ENCODE measurements around the gene SETD2.

Gene SETD2

DNA sequence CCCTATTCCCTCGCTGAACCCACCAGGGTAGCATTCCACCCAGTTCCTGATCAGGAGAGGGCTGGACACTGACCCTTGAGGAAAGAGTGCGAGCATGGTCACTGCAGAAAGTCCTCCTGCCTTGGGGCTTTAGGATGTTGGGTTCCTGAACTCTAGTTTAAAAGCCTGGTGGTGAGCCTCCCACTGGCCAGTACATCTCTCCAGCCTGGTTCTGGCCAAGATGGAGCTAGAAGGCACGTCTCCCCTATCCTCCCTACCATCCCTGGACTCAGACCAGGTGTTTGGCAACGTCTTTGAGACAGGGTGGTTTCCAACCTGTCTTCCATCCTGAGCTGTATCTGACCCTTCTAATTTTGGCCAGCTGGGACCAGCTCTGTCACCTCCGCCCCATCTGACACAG lies 153.0 kb downstream of the SETD2 start:
- DNase-seq (ENCODE audit: low read depth) = no peak
- H3K4me3 ChIP-seq (ENCODE audit: low read depth, low read length) = no peak overlapping the region
- TF ChIP-seq, protein P1, sequence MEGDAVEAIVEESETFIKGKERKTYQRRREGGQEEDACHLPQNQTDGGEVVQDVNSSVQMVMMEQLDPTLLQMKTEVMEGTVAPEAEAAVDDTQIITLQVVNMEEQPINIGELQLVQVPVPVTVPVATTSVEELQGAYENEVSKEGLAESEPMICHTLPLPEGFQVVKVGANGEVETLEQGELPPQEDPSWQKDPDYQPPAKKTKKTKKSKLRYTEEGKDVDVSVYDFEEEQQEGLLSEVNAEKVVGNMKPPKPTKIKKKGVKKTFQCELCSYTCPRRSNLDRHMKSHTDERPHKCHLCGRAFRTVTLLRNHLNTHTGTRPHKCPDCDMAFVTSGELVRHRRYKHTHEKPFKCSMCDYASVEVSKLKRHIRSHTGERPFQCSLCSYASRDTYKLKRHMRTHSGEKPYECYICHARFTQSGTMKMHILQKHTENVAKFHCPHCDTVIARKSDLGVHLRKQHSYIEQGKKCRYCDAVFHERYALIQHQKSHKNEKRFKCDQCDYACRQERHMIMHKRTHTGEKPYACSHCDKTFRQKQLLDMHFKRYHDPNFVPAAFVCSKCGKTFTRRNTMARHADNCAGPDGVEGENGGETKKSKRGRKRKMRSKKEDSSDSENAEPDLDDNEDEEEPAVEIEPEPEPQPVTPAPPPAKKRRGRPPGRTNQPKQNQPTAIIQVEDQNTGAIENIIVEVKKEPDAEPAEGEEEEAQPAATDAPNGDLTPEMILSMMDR (IDR thresholded peaks at IDR 0.05; ENCODE audit: low read depth, low read length, missing control alignments) = no peak

DNA sequence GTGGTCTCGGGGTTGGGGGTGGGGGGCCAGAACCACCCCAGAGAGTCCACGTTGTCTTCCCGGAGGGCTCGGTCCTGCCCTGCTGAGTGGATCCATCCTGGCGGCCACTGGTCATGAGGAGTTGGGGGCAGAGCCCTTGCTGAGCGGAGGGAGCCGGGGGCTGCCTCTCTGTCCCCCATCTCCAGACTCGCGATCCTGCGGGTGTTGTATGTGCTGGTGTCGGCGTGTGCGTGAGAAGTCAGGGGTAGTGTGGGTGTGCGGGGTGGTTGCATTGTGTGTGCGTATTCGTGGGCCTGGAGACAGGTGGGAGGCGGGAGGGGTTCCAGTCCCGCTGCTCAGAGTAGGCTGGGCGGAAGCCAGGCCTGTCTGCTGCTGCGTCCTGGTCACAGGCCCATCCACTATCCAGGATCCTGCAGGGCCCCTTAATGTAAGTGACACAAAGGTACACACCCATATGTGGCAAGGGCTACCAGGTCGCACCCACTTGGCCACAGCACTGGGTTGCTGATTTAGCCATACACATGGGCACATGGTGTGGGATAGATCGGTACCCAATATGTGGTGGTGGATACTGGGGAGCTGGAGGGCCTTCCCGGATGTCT lies 153.7 kb downstream of the SETD2 start:
- TF ChIP-seq, protein P1 (IDR thresholded peaks at IDR 0.05; ENCODE audit: low read depth, low read length, missing control alignments) = no peak
- no peak for DNase-seq (ENCODE audit: low read depth)
- H3K4me3 ChIP-seq (ENCODE audit: low read depth, low read length) = no peak overlapping the region

DNA sequence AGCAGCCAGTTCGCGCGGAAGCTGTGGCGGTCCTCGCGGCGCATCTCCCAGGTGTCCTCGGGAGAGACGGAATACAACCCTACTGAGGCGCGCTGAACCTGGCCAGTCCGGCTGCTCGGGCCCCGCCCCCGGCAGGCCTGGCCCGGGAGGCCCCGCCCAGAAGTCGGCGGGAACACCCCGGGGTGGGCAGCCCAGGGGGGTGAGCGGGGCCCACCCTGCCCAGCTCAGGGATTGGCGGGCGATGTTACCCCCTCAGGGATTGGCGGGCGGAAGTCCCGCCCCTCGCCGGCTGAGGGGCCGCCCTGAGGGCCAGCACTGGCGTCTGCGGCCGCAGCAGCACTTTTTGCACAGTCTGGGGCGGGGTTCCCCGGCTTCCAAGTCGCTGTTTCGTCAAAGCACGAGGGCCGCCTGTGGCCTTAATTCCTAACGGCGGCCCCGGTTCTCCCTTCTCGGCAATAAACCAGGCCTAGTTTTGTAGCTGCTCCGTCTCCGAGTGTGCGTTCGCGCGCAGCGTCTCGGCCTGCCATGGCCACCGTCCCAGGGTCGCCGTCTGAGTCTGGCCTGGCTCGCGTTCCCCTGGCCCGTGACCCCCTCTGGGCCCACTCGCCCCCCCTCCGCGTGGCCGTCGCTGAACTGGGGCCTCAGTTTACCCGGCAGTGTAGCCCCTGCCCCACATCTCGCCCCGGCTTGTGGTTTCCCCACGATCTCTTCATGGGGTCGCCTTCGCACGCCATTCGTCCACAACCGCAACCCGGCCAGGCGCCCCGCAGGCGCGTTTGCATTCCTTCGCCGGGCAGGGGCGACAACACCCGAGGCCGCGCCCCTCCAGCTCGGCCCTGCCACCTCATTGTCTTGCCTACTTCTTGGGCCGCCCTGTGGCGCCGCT lies 154.4 kb downstream of the SETD2 start:
- DNase-seq (ENCODE audit: low read depth) = no peak
- H3K4me3 ChIP-seq (ENCODE audit: low read depth, low read length) = peak overlapping the region; percentile 34
- TF ChIP-seq, protein P1 (IDR thresholded peaks at IDR 0.05; ENCODE audit: low read depth, low read length, missing control alignments) = no peak

GRCh38 chr3:47008851-47009224 lies 155.1 kb downstream of the SETD2 start:
- no peak for DNase-seq (ENCODE audit: low read depth)
- H3K4me3 ChIP-seq (ENCODE audit: low read depth, low read length) = peak overlapping the region; percentile 34
- TF ChIP-seq, protein P1 (IDR thresholded peaks at IDR 0.05; ENCODE audit: low read depth, low read length, missing control alignments) = no peak

GRCh38 chr3:47008234-47008796 lies 155.6 kb downstream of the SETD2 start:
- TF ChIP-seq, protein P1 (IDR thresholded peaks at IDR 0.05; ENCODE audit: low read depth, low read length, missing control alignments) = no peak
- H3K4me3 ChIP-seq (ENCODE audit: low read depth, low read length) = no peak overlapping the region
- no peak for DNase-seq (ENCODE audit: low read depth)

GRCh38 chr3:47007482-47008233 lies 156.3 kb downstream of the SETD2 start:
- no peak for DNase-seq (ENCODE audit: low read depth)
- TF ChIP-seq, protein P1 (IDR thresholded peaks at IDR 0.05; ENCODE audit: low read depth, low read length, missing control alignments) = no peak
- no peak overlapping the region for H3K4me3 ChIP-seq (ENCODE audit: low read depth, low read length)

Measured in GM12864 (cell line).